OCI-LY7 (cell line): ENCODE results near the gene PAM16. TPM values are rescaled to one million over a fixed set of nuclear protein-coding genes. Genes with fewer than 3 reads are reported as not detected.
A peak's percentile ranks its signal among the peaks of the same experiment; 100 is the strongest.

Source experiments
- BruUV-seq: library from RNA; stranded (reverse); fragments of 400-500 nt; replicated peaks from 2 replicates; lab custom pipeline; 2021; lab: Mats Ljungman, UMichigan
- CTCF ChIA-PET: fragments of 300-600 bp; sonication (Branson Sonifier 250); formaldehyde crosslinking; loops from one replicate; lab custom pipeline; 2022; ENCODE audit warnings: antibody characterized with exemption; ENCODE audit not compliant: unreplicated experiment; lab: Charles Lee
- POLR2A ChIA-PET: fragments of 300-600 bp; sonication (Branson Sonifier 250); formaldehyde crosslinking; loops from one replicate; lab custom pipeline; 2022; ENCODE audit warnings: antibody characterized with exemption; lab: Charles Lee
- DNase-seq: peaks from one replicate; pipeline ENCODE4 v3.0.0-alpha.2; 2015; ENCODE audit warnings: low spot score
- H2AFZ ChIP-seq: fragments of 200-600 bp; sonication (generic), shearing (Covaris generic); 2 replicates; pipeline ENCODE4 v1.6.1; 2014; ENCODE audit warnings: mild to moderate bottlenecking, antibody characterized with exemption, low read length, moderate library complexity
- H3K27ac ChIP-seq: fragments of 200-600 bp; sonication (generic); 2 replicates; pipeline ENCODE4 v1.5.1; 2014; ENCODE audit warnings: mixed run types, low read depth, mild to moderate bottlenecking, moderate library complexity, low read length, inconsistent platforms; ENCODE audit not compliant: poor library complexity, severe bottlenecking
- H3K36me3 ChIP-seq: fragments of 200-600 bp; sonication (generic); 2 replicates; pipeline ENCODE4 v1.6.1; 2014; ENCODE audit warnings: mild to moderate bottlenecking, antibody characterized with exemption, low read length, moderate library complexity, mixed read lengths; ENCODE audit not compliant: insufficient read depth
- H3K4me1 ChIP-seq: fragments of 200-600 bp; sonication (generic); 2 replicates; pipeline ENCODE4 v1.5.1; 2014; ENCODE audit warnings: mild to moderate bottlenecking, low read length; ENCODE audit not compliant: insufficient read depth, poor library complexity, severe bottlenecking
- H3K4me2 ChIP-seq: fragments of 200-600 bp; sonication (generic); 2 replicates; pipeline ENCODE4 v1.6.1; 2014; ENCODE audit warnings: mild to moderate bottlenecking, low read length
- H3K4me3 ChIP-seq: fragments of 200-600 bp; sonication (generic); 2 replicates; pipeline ENCODE4 v1.5.1; 2014; ENCODE audit warnings: mild to moderate bottlenecking, low read depth, low read length; ENCODE audit not compliant: poor library complexity, severe bottlenecking
- H3K79me2 ChIP-seq: fragments of 200-600 bp; sonication (generic); 2 replicates; pipeline ENCODE4 v1.6.1; 2016; ENCODE audit warnings: low read depth, mild to moderate bottlenecking, low read length, moderate library complexity, mixed read lengths; ENCODE audit not compliant: insufficient read depth
- H3K9me2 ChIP-seq: fragments of 200-600 bp; sonication (generic); 2 replicates; pipeline ENCODE4 v1.6.1; 2016; ENCODE audit warnings: mild to moderate bottlenecking, low read length, mixed read lengths; ENCODE audit not compliant: insufficient read depth
- H3K9me3 ChIP-seq: fragments of 200-600 bp; sonication (generic); 2 replicates; pipeline ENCODE4 v1.6.1; 2014; ENCODE audit warnings: mild to moderate bottlenecking, mixed run types, low read length, mixed read lengths
- H4K20me1 ChIP-seq: fragments of 200-600 bp; sonication (generic); 2 replicates; pipeline ENCODE4 v1.6.1; 2014; ENCODE audit warnings: mild to moderate bottlenecking, antibody characterized with exemption, low read length, moderate library complexity, mixed read lengths; ENCODE audit not compliant: insufficient read depth
- EZH2phosphoT487 ChIP-seq: fragments of 200-600 bp; sonication (generic); IDR thresholded peaks from 2 replicates; pipeline ENCODE4 v1.6.1; 2018; ENCODE audit warnings: low read depth, borderline replicate concordance, mild to moderate bottlenecking, mixed run types, antibody characterized with exemption, low read length, moderate library complexity, mixed read lengths
- intact Hi-C: fragments of 100-400 bp; cut with micrococcal nuclease; formaldehyde crosslinking; loops from one replicate; pipeline ENCODE4 v1.10.0; 2022; ENCODE audit not compliant: unreplicated experiment
- total RNA-seq, 2 experiments: library from RNA; depleted of rRNA in 1 of 2; stranded (reverse); fragments of >200 nt in 1 of 2; shearing (Covaris generic) in 1 of 2; gene quantifications; 2 replicates each; pipeline ENCODE4 v1.2.3, GENCODE V29; 2014 to 2022
- TF ChIP-seq, protein P1 (sequence below): fragments of 200-600 bp; sonication (generic); conservative IDR thresholded peaks from 2 replicates; pipeline ENCODE4 v1.5.1; 2014; ENCODE audit warnings: mild to moderate bottlenecking, antibody characterized with exemption, low read length, moderate library complexity, mixed read lengths

Gene PAM16
- total RNA-seq, 2 experiments from 2014 or later = 80.6 to 82.4 TPM

DNA sequence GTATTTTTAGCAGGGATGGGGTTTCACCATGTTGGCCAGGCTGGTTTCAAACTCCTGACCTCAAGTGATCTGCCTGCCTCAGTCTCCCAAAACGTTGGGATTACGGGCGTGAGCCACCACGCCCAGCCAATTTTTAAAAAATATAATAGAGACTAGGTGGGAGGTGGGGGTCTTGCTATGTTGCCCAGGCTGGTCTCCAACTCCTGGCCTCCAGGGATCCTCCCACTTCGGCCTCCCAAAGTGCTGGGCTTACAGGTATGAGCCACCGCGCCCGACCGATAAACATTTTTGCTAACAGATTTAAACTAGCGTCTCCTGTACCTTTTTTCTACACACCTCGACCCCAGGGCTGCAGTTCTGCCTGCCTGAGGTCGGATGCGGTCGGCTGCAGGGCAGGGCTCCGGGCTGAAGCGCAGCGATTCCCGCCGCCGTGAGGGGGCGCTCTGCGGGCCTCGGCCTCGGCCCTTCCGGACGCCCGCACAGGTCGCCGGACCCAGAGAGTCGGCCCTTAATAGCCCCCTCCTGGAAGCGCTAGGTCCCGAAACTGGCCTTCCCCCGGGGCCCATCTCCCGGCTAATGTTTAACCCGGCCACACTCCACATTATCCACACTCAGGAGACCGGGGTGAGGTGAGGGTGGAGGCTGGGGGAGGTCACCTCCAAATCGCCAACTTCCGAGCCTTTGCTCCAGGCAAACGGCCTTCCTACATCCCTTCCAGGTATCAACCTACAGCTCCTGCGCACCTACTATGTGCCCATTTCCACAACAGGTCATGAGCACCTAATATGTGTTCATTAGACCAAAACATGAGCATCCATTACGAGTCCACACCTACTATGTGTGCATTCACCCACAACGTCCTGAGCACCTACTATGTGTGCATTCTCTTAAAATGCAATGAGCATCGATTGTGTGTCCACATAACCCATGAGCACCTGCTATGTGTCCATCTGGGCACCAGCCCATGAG lies 37.3 kb downstream of the PAM16 start:
- intact Hi-C loops = loop anchor here (1.0 kb wide), 1 partner anchor 13 kb away; no protein-coding TSS in a partner anchor
- Histone ChIP-seq H3K27ac (no peak overlapping the region), H3K4me3 (no peak overlapping the region), H2AFZ (no peak overlapping the region), H3K9me2 (no peaks in the 10 kb centered on the region), H3K4me1 (peaks cover 22% of the 10 kb centered on the region), H3K9me3 (no peaks in the 10 kb centered on the region), H3K36me3 (no peaks in the 10 kb centered on the region), H4K20me1 (no peaks in the 10 kb centered on the region), H3K4me2 (no peak overlapping the region; the same call in 1 of the 2 replicates), H3K79me2 (no peaks in the 10 kb centered on the region)
- TF ChIP-seq EZH2phosphoT487 = no peak
- TF ChIP-seq, protein P1, sequence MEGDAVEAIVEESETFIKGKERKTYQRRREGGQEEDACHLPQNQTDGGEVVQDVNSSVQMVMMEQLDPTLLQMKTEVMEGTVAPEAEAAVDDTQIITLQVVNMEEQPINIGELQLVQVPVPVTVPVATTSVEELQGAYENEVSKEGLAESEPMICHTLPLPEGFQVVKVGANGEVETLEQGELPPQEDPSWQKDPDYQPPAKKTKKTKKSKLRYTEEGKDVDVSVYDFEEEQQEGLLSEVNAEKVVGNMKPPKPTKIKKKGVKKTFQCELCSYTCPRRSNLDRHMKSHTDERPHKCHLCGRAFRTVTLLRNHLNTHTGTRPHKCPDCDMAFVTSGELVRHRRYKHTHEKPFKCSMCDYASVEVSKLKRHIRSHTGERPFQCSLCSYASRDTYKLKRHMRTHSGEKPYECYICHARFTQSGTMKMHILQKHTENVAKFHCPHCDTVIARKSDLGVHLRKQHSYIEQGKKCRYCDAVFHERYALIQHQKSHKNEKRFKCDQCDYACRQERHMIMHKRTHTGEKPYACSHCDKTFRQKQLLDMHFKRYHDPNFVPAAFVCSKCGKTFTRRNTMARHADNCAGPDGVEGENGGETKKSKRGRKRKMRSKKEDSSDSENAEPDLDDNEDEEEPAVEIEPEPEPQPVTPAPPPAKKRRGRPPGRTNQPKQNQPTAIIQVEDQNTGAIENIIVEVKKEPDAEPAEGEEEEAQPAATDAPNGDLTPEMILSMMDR = peak; percentile 85
- peak; percentile 40 for DNase-seq
- ChIA-PET POLR2A (no interaction called here), CTCF (no interaction called here)
- BruUV-seq = no TSS peak

DNA sequence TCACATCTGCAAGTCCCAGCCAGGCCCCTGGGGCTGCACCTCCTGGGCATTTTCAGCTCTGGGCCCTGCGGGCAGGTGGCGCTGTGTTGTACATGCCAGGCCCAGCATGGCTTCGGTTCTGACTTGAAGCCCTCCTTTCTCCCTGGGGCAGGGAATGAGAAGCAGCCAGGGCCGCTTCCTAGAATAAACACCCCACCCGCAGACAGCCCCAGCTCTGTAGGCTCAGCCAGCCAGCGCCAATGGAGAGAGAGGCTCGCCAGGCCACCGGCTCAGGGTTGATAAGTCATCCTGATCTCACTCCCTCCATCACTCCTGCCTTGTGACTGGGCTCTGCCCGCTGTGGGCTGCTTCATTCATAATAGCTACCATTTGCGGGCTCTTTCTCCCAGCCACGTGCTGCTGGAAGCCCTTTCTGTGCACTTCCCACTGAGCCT lies 41.3 kb downstream of the PAM16 start:
- H3K4me2 ChIP-seq = peak overlapping the region; percentile 60; the same call in 1 of the 2 replicates
- POLR2A ChIA-PET = interaction anchor here (0.5 kb wide), 1 partner anchor 162 kb away, joined by 4 read pairs; no protein-coding TSS in a partner anchor
- intact Hi-C loops = loop anchor here (1.0 to 5.0 kb wide), 4 partner anchors 20 to 312 kb away; partner anchors contain the start of genes CORO7, HMOX2 and MGRN1

More for the DNA sequence above, 41.3 kb downstream of the PAM16 start:
- H3K36me3 ChIP-seq = peaks cover 14% of the 10 kb centered on the region
- H3K9me2 ChIP-seq = no peaks in the 10 kb centered on the region
- H3K9me3 ChIP-seq = no peaks in the 10 kb centered on the region
- no peaks in the 10 kb centered on the region for H4K20me1 ChIP-seq
- peaks cover 39% of the 10 kb centered on the region for H3K4me1 ChIP-seq
- no TSS peak for BruUV-seq
- TF ChIP-seq, protein P1 = peak; percentile 93
- TF ChIP-seq EZH2phosphoT487 = no peak
- peak overlapping the region; percentile 43; the same call in 1 of the 2 replicates for H2AFZ ChIP-seq
- CTCF ChIA-PET = interaction anchor here (1.2 to 1.3 kb wide), 2 partner anchors 9 to 18 kb away, joined by 3 to 4 read pairs; no protein-coding TSS in a partner anchor
- H3K79me2 ChIP-seq = peaks cover 24% of the 10 kb centered on the region
- peak overlapping the region; percentile 90 for H3K27ac ChIP-seq
- no peak overlapping the region for H3K4me3 ChIP-seq
- peak; percentile 83 for DNase-seq
